Thyroid gland (tissue), 4 donors: Measurements from ENCODE around the gene DPYSL4.

Source experiments
- CTCF ChIP-seq, 6 experiments: fragments of 200-600 bp in 3 of 6; fragments of 450-650 bp in 3 of 6; sonication (generic) in 3 of 6; IDR thresholded peaks; one replicate each; pipeline ENCODE4 v1.5.1; 2016 to 2019; ENCODE audit warnings: antibody characterized with exemption in 6 of 6, mild to moderate bottlenecking in 2 of 6, inconsistent platforms in 1 of 6, moderate library complexity in 1 of 6
- POLR2A ChIP-seq, 2 donors: fragments of 450-650 bp; IDR thresholded peaks; one replicate each; pipeline ENCODE4 v1.6.1; 2017; ENCODE audit warnings: antibody characterized with exemption in 2 of 2, mild to moderate bottlenecking in 2 of 2, moderate library complexity in 1 of 2

- TF ChIP-seq CTCF (IDR thresholded peaks at IDR 0.05): no peak
- TF ChIP-seq POLR2A (IDR thresholded peaks at IDR 0.05): no peak
Observed at GRCh38 chr10:132250481-132251475, 64.0 kb downstream of the DPYSL4 start.
